ENCODE data around the gene BNIPL. TPM values are rescaled to one million over a fixed set of nuclear protein-coding genes. Genes with fewer than 3 reads are reported as not detected.

The BNIPL gene
- total RNA-seq, 1 experiment from 2014 or later: 0.46 TPM

- TF ChIP-seq CTCF (IDR thresholded peaks at IDR 0.05): no peak
- TF ChIP-seq POLR2AphosphoS5 (IDR thresholded peaks at IDR 0.05; ENCODE audit: low read depth, low read length): no peak
- no peak for TF ChIP-seq TCF7L2 (IDR thresholded peaks at IDR 0.05; ENCODE audit: low read depth, low read length)
- no peak for TF ChIP-seq SIN3A (IDR thresholded peaks at IDR 0.05; ENCODE audit: borderline replicate concordance, insufficient read depth, low read depth, low read length)
- TF ChIP-seq REST (IDR thresholded peaks at IDR 0.05; ENCODE audit: insufficient read depth in 1 of 2, low read depth in 2 of 2, low read length in 1 of 2): no peak
- BruUV-seq (replicated peaks): no TSS peak
- H3K27me3 ChIP-seq (ENCODE audit: control insufficient read depth, insufficient read depth, low read length): no peaks in the 10 kb centered on the region
- H3K27ac ChIP-seq (ENCODE audit: low read length): no peak overlapping the region
- H3K4me1 ChIP-seq (ENCODE audit: control insufficient read depth, insufficient read depth, low read length): peaks cover 3% of the 10 kb centered on the region; the same call in 1 of the 2 replicates
- POLR2A ChIA-PET: no interaction called here
- no peak overlapping the region for H3K4me3 ChIP-seq (ENCODE audit: low read depth in 2 of 2, low read length in 2 of 2)
- no peak for DNase-seq (ENCODE audit: low read depth, low spot score)
- intact Hi-C loops (cut with micrococcal nuclease; ENCODE audit: unreplicated experiment): no loop called here
- CTCF ChIA-PET: interaction anchor here (0.6 to 0.7 kb wide), 2 partner anchors 10 to 40 kb away, joined by 3 to 4 read pairs; partner anchors contain the start of gene MLLT11
- peaks cover 10% of the 10 kb centered on the region for H3K36me3 ChIP-seq (ENCODE audit: control insufficient read depth, insufficient read depth, low read length)
- no peak for ATAC-seq
- no peaks in the 10 kb centered on the region for H3K9me3 ChIP-seq (ENCODE audit: control insufficient read depth, insufficient read depth, low read depth, low read length)
- in situ Hi-C loops (cut with HindIII; ENCODE audit: low pct_unique_long_range_greater_than_20kb, low sequenced_read_pairs): no loop called here
Observed at GRCh38 chr1:151049458-151049857, 13.1 kb downstream of the BNIPL start.

GRCh38 chr1:151050051-151050688 lies 13.8 kb downstream of the BNIPL start:
- intact Hi-C loops (cut with micrococcal nuclease; ENCODE audit: unreplicated experiment) (no loop called here), in situ Hi-C loops (cut with HindIII; ENCODE audit: low pct_unique_long_range_greater_than_20kb, low sequenced_read_pairs) (no loop called here)
- DNase-seq (ENCODE audit: low read depth, low spot score) (no peak), ATAC-seq (no peak)
- H3K4me1 ChIP-seq (ENCODE audit: control insufficient read depth, insufficient read depth, low read length): peaks cover 3% of the 10 kb centered on the region; the same call in 1 of the 2 replicates
- H3K36me3 ChIP-seq (ENCODE audit: control insufficient read depth, insufficient read depth, low read length): peaks cover 16% of the 10 kb centered on the region
- no peaks in the 10 kb centered on the region for H3K9me3 ChIP-seq (ENCODE audit: control insufficient read depth, insufficient read depth, low read depth, low read length)
- H3K27ac ChIP-seq (ENCODE audit: low read length): no peak overlapping the region
- no peak overlapping the region for H3K4me3 ChIP-seq (ENCODE audit: low read depth in 2 of 2, low read length in 2 of 2)
- ChIA-PET CTCF (interaction anchor here (0.6 to 0.7 kb wide), 2 partner anchors 10 to 39 kb away, joined by 3 to 4 read pairs; partner anchors contain the start of gene MLLT11), POLR2A (no interaction called here)
- no peaks in the 10 kb centered on the region for H3K27me3 ChIP-seq (ENCODE audit: control insufficient read depth, insufficient read depth, low read length)
- BruUV-seq (replicated peaks): no TSS peak
- TF ChIP-seq TCF7L2 (IDR thresholded peaks at IDR 0.05; ENCODE audit: low read depth, low read length) (no peak), POLR2AphosphoS5 (IDR thresholded peaks at IDR 0.05; ENCODE audit: low read depth, low read length) (peak; percentile 48), SIN3A (IDR thresholded peaks at IDR 0.05; ENCODE audit: borderline replicate concordance, insufficient read depth, low read depth, low read length) (no peak), REST (IDR thresholded peaks at IDR 0.05; ENCODE audit: insufficient read depth in 1 of 2, low read depth in 2 of 2, low read length in 1 of 2) (no peak)

Data from Panc1 (cell line).